ENCODE data around the gene IFNA13. TPM values are rescaled to one million over a fixed set of nuclear protein-coding genes. Genes with fewer than 3 reads are reported as not detected.
A peak's percentile ranks its signal among the peaks of the same experiment; 100 is the strongest.

The IFNA13 gene
- total RNA-seq, 1 experiment from 2014 or later = not detected

DNA sequence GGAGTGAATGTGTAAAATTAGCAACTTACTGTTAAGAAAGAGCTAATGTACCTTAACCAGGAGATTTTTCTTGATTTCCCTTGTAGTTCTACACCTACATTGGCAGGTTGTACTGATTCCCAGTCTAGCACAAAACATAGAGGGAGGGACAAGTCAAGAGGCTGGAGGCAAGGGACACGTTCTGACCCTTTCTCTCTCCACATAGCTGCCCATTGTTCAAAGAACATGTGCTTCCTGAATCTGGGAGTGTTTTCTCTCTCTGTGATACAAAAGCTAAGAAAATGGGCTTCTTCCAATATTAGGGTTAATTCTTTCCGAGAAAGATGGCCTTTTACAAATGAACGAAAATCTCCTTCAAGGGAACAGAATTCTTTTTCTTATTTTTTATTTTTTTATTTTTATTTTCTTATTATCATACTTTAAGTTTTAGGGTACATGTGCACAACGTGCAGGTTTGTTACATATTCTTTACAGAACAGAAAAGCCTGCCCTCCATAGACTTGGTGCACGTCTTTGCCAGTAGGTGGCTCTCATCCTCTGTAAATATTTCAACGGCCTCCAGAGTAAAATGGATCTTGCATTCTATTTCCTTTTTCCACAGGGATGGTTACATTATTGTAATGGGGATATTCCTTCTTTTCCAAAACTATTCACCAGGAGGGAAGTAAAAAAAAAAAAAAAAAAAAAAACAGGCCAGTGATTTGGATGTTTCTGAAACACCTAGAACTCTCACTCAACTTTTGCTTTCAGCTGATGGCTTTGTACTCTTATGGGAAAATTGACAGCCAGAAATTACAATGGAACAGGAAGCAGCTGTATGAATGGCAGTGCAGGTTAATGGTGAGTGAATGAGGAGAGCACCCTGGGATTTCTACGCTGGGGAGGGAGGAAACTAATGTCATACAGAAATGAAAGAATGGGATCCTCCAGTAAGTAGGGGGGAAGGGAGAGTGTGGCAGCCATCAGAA lies 49.6 kb downstream of the IFNA13 start:
- peak; percentile 36 for DNase-seq (ENCODE audit: low read depth)
- in situ Hi-C loops (cut with HindIII; ENCODE audit: low pct_unique_long_range_greater_than_20kb, low sequenced_read_pairs) = no loop called here

Other genes with a start within 250 kb of the IFNA13 start
- not detected in 2 replicates for gene IFNW1, start 226.2 kb downstream of the IFNA13 start, total RNA-seq (2014; rRNA removed; shearing (Covaris generic); ENCODE audit: low replicate concordance)
- gene IFNA21, start 201.4 kb downstream of the IFNA13 start, total RNA-seq (2014; rRNA removed; shearing (Covaris generic); ENCODE audit: low replicate concordance) = not detected in 2 replicates
- gene IFNA4, start 180.5 kb downstream of the IFNA13 start, total RNA-seq (2014; rRNA removed; shearing (Covaris generic); ENCODE audit: low replicate concordance) = not detected in 2 replicates
- gene IFNA7, start 165.9 kb downstream of the IFNA13 start, total RNA-seq (2014; rRNA removed; shearing (Covaris generic); ENCODE audit: low replicate concordance) = not detected in 2 replicates
- gene IFNA10, start 160.9 kb downstream of the IFNA13 start, total RNA-seq (2014; rRNA removed; shearing (Covaris generic); ENCODE audit: low replicate concordance) = not detected in 2 replicates
- gene IFNA16, start 150.7 kb downstream of the IFNA13 start, total RNA-seq (2014; rRNA removed; shearing (Covaris generic); ENCODE audit: low replicate concordance) = not detected in 2 replicates
- gene IFNA17, start 139.8 kb downstream of the IFNA13 start, total RNA-seq (2014; rRNA removed; shearing (Covaris generic); ENCODE audit: low replicate concordance) = not detected in 2 replicates
- gene IFNA14, start 128.1 kb downstream of the IFNA13 start, total RNA-seq (2014; rRNA removed; shearing (Covaris generic); ENCODE audit: low replicate concordance) = not detected in 2 replicates
- not detected in 2 replicates for gene IFNA5, start 62.7 kb downstream of the IFNA13 start, total RNA-seq (2014; rRNA removed; shearing (Covaris generic); ENCODE audit: low replicate concordance)
- 2.5 and 4.3 TPM in 2 replicates for gene KLHL9, start 32.7 kb downstream of the IFNA13 start, total RNA-seq (2014; rRNA removed; shearing (Covaris generic); ENCODE audit: low replicate concordance)
- not detected in 2 replicates for gene IFNA6, start 17.2 kb downstream of the IFNA13 start, total RNA-seq (2014; rRNA removed; shearing (Covaris generic); ENCODE audit: low replicate concordance)
- not detected in 2 replicates for gene IFNA2, start 17.3 kb upstream of the IFNA13 start, total RNA-seq (2014; rRNA removed; shearing (Covaris generic); ENCODE audit: low replicate concordance)
- gene IFNA8, start 41.1 kb upstream of the IFNA13 start, total RNA-seq (2014; rRNA removed; shearing (Covaris generic); ENCODE audit: low replicate concordance) = not detected in 2 replicates
- gene IFNA1, start 72.4 kb upstream of the IFNA13 start, total RNA-seq (2014; rRNA removed; shearing (Covaris generic); ENCODE audit: low replicate concordance) = not detected in 2 replicates
- not detected in 2 replicates for gene IFNE, start 114.3 kb upstream of the IFNA13 start, total RNA-seq (2014; rRNA removed; shearing (Covaris generic); ENCODE audit: low replicate concordance)

Data from Caki2 (cell line).